ENCODE data around the gene ZCCHC13.

The ZCCHC13 gene

GRCh38 chrX:74291577-74291963, 12.4 kb upstream of the ZCCHC13 start:
- peak overlapping the region; percentile 98 for H3K9ac ChIP-seq (ENCODE audit: low read depth, low read length, poor library complexity, severe bottlenecking)
- TF ChIP-seq, protein P1, sequence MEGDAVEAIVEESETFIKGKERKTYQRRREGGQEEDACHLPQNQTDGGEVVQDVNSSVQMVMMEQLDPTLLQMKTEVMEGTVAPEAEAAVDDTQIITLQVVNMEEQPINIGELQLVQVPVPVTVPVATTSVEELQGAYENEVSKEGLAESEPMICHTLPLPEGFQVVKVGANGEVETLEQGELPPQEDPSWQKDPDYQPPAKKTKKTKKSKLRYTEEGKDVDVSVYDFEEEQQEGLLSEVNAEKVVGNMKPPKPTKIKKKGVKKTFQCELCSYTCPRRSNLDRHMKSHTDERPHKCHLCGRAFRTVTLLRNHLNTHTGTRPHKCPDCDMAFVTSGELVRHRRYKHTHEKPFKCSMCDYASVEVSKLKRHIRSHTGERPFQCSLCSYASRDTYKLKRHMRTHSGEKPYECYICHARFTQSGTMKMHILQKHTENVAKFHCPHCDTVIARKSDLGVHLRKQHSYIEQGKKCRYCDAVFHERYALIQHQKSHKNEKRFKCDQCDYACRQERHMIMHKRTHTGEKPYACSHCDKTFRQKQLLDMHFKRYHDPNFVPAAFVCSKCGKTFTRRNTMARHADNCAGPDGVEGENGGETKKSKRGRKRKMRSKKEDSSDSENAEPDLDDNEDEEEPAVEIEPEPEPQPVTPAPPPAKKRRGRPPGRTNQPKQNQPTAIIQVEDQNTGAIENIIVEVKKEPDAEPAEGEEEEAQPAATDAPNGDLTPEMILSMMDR (conservative IDR thresholded peaks at IDR 0.05; ENCODE audit: low read length), result no peak
- no peak for TF ChIP-seq EZH2phosphoT487 (IDR thresholded peaks at IDR 0.05; ENCODE audit: borderline replicate concordance)
- H3K36me3 ChIP-seq (ENCODE audit: insufficient read depth, low read length), result no peaks in the 10 kb centered on the region
- no peaks in the 10 kb centered on the region for H3K9me2 ChIP-seq (replicated peaks; ENCODE audit: low read depth, low read length)
- peak overlapping the region; percentile 71 for H3K4me2 ChIP-seq (ENCODE audit: low read depth, low read length, poor library complexity, severe bottlenecking)
- peaks cover 21% of the 10 kb centered on the region for H4K20me1 ChIP-seq (ENCODE audit: insufficient read depth, low read length, poor library complexity, severe bottlenecking)
- peak overlapping the region; percentile 86 for H2AFZ ChIP-seq (ENCODE audit: low read length)
- no peaks in the 10 kb centered on the region for H3F3A ChIP-seq (ENCODE audit: low read depth)
- H3K27me3 ChIP-seq (ENCODE audit: insufficient read depth, low read length, poor library complexity, severe bottlenecking), result no peaks in the 10 kb centered on the region
- peak overlapping the region; percentile 92 for H3K4me3 ChIP-seq (ENCODE audit: low read length, poor library complexity, severe bottlenecking)
- no peaks in the 10 kb centered on the region for H3K9me3 ChIP-seq (ENCODE audit: insufficient read depth, low read depth, low read length)
- H3K79me2 ChIP-seq (ENCODE audit: insufficient read depth, low read length), result peaks cover 55% of the 10 kb centered on the region
- H3K4me1 ChIP-seq (ENCODE audit: insufficient read depth, low read length, poor library complexity, severe bottlenecking), result peaks cover 17% of the 10 kb centered on the region

- H4K20me1 ChIP-seq (ENCODE audit: insufficient read depth, low read length, poor library complexity, severe bottlenecking), result peaks cover 21% of the 10 kb centered on the region
- peak overlapping the region; percentile 92 for H3K4me3 ChIP-seq (ENCODE audit: low read length, poor library complexity, severe bottlenecking)
- peaks cover 49% of the 10 kb centered on the region for H3K79me2 ChIP-seq (ENCODE audit: insufficient read depth, low read length)
- H3K4me2 ChIP-seq (ENCODE audit: low read depth, low read length, poor library complexity, severe bottlenecking), result peak overlapping the region; percentile 90
- peak overlapping the region; percentile 98 for H3K9ac ChIP-seq (ENCODE audit: low read depth, low read length, poor library complexity, severe bottlenecking)
- H3K36me3 ChIP-seq (ENCODE audit: insufficient read depth, low read length), result no peaks in the 10 kb centered on the region
- no peaks in the 10 kb centered on the region for H3K27me3 ChIP-seq (ENCODE audit: insufficient read depth, low read length, poor library complexity, severe bottlenecking)
- peak overlapping the region; percentile 86 for H2AFZ ChIP-seq (ENCODE audit: low read length)
- no peaks in the 10 kb centered on the region for H3F3A ChIP-seq (ENCODE audit: low read depth)
- no peak for TF ChIP-seq EZH2phosphoT487 (IDR thresholded peaks at IDR 0.05; ENCODE audit: borderline replicate concordance)
- TF ChIP-seq, protein P1 (conservative IDR thresholded peaks at IDR 0.05; ENCODE audit: low read length), result peak; percentile 39
- no peaks in the 10 kb centered on the region for H3K9me2 ChIP-seq (replicated peaks; ENCODE audit: low read depth, low read length)
- peaks cover 15% of the 10 kb centered on the region for H3K4me1 ChIP-seq (ENCODE audit: insufficient read depth, low read length, poor library complexity, severe bottlenecking)
- no peaks in the 10 kb centered on the region for H3K9me3 ChIP-seq (ENCODE audit: insufficient read depth, low read depth, low read length)
Measured at GRCh38 chrX:74291964-74292807, 11.8 kb upstream of the ZCCHC13 start.

- Histone ChIP-seq H3K4me3 (ENCODE audit: low read length, poor library complexity, severe bottlenecking) (peak overlapping the region; percentile 92), H3K27me3 (ENCODE audit: insufficient read depth, low read length, poor library complexity, severe bottlenecking) (no peaks in the 10 kb centered on the region), H4K20me1 (ENCODE audit: insufficient read depth, low read length, poor library complexity, severe bottlenecking) (peaks cover 21% of the 10 kb centered on the region), H3K4me1 (ENCODE audit: insufficient read depth, low read length, poor library complexity, severe bottlenecking) (peaks cover 15% of the 10 kb centered on the region), H3K4me2 (ENCODE audit: low read depth, low read length, poor library complexity, severe bottlenecking) (peak overlapping the region; percentile 90), H3K9me2 (replicated peaks; ENCODE audit: low read depth, low read length) (no peaks in the 10 kb centered on the region), H3K9me3 (ENCODE audit: insufficient read depth, low read depth, low read length) (no peaks in the 10 kb centered on the region), H2AFZ (ENCODE audit: low read length) (peak overlapping the region; percentile 29; the same call in 1 of the 2 replicates), H3F3A (ENCODE audit: low read depth) (no peaks in the 10 kb centered on the region), H3K36me3 (ENCODE audit: insufficient read depth, low read length) (no peaks in the 10 kb centered on the region), H3K79me2 (ENCODE audit: insufficient read depth, low read length) (peaks cover 43% of the 10 kb centered on the region), H3K9ac (ENCODE audit: low read depth, low read length, poor library complexity, severe bottlenecking) (peak overlapping the region; percentile 98)
- TF ChIP-seq, protein P1 (conservative IDR thresholded peaks at IDR 0.05; ENCODE audit: low read length), result no peak
- TF ChIP-seq EZH2phosphoT487 (IDR thresholded peaks at IDR 0.05; ENCODE audit: borderline replicate concordance), result no peak
Measured at GRCh38 chrX:74292808-74293123, 11.2 kb upstream of the ZCCHC13 start.

Data from Loucy (cell line).